ENCODE results near the gene UCN.

The UCN gene

DNA sequence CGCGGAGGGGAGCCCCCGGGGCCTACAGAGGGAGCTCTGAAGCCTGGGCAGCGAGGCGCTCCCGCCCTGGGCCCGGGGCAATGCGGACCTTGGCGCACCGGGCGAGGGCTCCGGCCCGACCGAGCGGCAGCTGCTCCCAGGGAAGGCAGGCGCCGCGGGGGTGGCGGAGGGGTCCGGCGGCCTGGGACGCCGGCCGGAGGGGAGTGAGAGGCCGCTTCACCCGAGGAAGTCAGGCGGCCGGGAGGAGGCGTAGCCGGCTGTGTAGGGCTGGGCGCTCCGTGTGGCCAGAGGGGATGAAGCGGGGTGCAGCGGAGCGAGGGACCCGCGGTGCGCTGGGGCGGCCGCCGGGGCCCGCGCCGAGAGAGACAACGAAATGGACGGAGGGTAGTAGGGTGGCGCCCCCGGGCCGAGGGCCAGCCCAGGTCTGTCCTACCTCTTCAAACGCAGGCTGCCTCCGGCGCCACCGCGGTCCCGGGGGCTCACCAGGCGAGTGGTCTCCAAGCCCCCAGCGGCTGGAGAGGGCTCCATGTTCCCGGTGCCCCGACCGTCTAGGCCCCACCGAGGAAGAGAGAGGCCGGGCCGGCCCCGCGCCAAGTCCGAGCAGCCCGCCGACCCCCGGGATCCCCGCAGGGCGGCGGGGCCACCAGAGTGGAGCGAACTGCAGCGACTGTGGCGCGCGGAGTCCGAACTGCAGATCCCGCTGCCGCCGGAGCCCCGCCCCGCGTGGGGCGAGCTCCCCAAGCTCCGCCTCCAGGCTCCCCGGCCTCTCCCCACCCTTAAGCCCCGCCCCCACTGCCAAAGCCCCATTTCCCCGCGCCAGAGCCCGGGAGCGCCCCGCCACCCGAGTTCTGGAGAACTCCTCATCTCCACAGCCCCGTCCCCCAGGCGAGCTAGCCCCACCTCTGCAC, 45.6 kb downstream of the UCN start, which contains the start of gene SLC30A3:
TSS of gene SLC30A3 (minus strand) at position 669 of the 908 bp plus-strand sequence. CDS start at position 528, 141 bp downstream.
- TF ChIP-seq, protein P1, sequence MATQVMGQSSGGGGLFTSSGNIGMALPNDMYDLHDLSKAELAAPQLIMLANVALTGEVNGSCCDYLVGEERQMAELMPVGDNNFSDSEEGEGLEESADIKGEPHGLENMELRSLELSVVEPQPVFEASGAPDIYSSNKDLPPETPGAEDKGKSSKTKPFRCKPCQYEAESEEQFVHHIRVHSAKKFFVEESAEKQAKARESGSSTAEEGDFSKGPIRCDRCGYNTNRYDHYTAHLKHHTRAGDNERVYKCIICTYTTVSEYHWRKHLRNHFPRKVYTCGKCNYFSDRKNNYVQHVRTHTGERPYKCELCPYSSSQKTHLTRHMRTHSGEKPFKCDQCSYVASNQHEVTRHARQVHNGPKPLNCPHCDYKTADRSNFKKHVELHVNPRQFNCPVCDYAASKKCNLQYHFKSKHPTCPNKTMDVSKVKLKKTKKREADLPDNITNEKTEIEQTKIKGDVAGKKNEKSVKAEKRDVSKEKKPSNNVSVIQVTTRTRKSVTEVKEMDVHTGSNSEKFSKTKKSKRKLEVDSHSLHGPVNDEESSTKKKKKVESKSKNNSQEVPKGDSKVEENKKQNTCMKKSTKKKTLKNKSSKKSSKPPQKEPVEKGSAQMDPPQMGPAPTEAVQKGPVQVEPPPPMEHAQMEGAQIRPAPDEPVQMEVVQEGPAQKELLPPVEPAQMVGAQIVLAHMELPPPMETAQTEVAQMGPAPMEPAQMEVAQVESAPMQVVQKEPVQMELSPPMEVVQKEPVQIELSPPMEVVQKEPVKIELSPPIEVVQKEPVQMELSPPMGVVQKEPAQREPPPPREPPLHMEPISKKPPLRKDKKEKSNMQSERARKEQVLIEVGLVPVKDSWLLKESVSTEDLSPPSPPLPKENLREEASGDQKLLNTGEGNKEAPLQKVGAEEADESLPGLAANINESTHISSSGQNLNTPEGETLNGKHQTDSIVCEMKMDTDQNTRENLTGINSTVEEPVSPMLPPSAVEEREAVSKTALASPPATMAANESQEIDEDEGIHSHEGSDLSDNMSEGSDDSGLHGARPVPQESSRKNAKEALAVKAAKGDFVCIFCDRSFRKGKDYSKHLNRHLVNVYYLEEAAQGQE (IDR thresholded peaks at IDR 0.05; ENCODE audit: insufficient read depth in 1 of 2, low read depth in 2 of 2, low read length in 2 of 2), result no peak
- TF ChIP-seq TAF1 (IDR thresholded peaks at IDR 0.05; ENCODE audit: borderline replicate concordance, insufficient read depth, low read length) (no peak), SIN3A (IDR thresholded peaks at IDR 0.05; ENCODE audit: borderline replicate concordance, insufficient read depth, low read length) (no peak), POLR2AphosphoS5 (IDR thresholded peaks at IDR 0.05; ENCODE audit: low read depth, low read length) (no peak), FOXP2 (optimal IDR thresholded peaks at IDR 0.05; ENCODE audit: borderline replicate concordance, extremely low read depth, extremely low read length, insufficient read depth) (no peak)

DNA sequence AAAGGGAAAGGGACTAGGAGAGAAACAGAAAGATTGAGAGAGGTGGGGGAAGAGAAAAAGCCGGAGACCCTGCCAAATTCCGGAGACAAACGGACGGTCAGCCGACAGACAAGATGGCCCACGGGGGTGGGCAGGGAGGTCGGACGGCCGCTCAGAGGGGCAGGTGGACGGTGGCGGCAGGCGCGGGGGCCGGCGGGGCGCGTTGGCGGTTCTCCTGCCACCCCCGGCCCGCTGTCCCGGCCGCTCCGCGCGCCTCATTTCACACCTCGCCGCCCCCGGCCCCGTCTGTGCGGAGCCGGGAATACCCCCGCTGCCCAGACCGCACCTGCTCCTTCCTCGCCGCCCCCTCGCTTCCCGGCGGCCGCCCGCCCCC, 46.3 kb downstream of the UCN start:
- TF ChIP-seq, protein P1 (IDR thresholded peaks at IDR 0.05; ENCODE audit: insufficient read depth in 1 of 2, low read depth in 2 of 2, low read length in 2 of 2), result no peak
- TF ChIP-seq TAF1 (IDR thresholded peaks at IDR 0.05; ENCODE audit: borderline replicate concordance, insufficient read depth, low read length) (no peak), POLR2AphosphoS5 (IDR thresholded peaks at IDR 0.05; ENCODE audit: low read depth, low read length) (no peak), FOXP2 (optimal IDR thresholded peaks at IDR 0.05; ENCODE audit: borderline replicate concordance, extremely low read depth, extremely low read length, insufficient read depth) (no peak), SIN3A (IDR thresholded peaks at IDR 0.05; ENCODE audit: borderline replicate concordance, insufficient read depth, low read length) (no peak)

GRCh38 chr2:27261241-27261925, 46.9 kb downstream of the UCN start:
- TF ChIP-seq, protein P1 (IDR thresholded peaks at IDR 0.05; ENCODE audit: insufficient read depth in 1 of 2, low read depth in 2 of 2, low read length in 2 of 2), result no peak
- TF ChIP-seq SIN3A (IDR thresholded peaks at IDR 0.05; ENCODE audit: borderline replicate concordance, insufficient read depth, low read length) (no peak), POLR2AphosphoS5 (IDR thresholded peaks at IDR 0.05; ENCODE audit: low read depth, low read length) (no peak), FOXP2 (optimal IDR thresholded peaks at IDR 0.05; ENCODE audit: borderline replicate concordance, extremely low read depth, extremely low read length, insufficient read depth) (no peak), TAF1 (IDR thresholded peaks at IDR 0.05; ENCODE audit: borderline replicate concordance, insufficient read depth, low read length) (no peak)

GRCh38 chr2:27258051-27258450, 50.2 kb downstream of the UCN start:
- TF ChIP-seq POLR2AphosphoS5 (IDR thresholded peaks at IDR 0.05; ENCODE audit: low read depth, low read length), result no peak
- no peak for TF ChIP-seq SIN3A (IDR thresholded peaks at IDR 0.05; ENCODE audit: borderline replicate concordance, insufficient read depth, low read length)
- TF ChIP-seq, protein P1 (IDR thresholded peaks at IDR 0.05; ENCODE audit: insufficient read depth in 1 of 2, low read depth in 2 of 2, low read length in 2 of 2), result no peak
- TF ChIP-seq FOXP2 (optimal IDR thresholded peaks at IDR 0.05; ENCODE audit: borderline replicate concordance, extremely low read depth, extremely low read length, insufficient read depth), result no peak
- TF ChIP-seq TAF1 (IDR thresholded peaks at IDR 0.05; ENCODE audit: borderline replicate concordance, insufficient read depth, low read length), result no peak
